ENCODE data around the gene CACNG1.

CACNG1 gene

DNA sequence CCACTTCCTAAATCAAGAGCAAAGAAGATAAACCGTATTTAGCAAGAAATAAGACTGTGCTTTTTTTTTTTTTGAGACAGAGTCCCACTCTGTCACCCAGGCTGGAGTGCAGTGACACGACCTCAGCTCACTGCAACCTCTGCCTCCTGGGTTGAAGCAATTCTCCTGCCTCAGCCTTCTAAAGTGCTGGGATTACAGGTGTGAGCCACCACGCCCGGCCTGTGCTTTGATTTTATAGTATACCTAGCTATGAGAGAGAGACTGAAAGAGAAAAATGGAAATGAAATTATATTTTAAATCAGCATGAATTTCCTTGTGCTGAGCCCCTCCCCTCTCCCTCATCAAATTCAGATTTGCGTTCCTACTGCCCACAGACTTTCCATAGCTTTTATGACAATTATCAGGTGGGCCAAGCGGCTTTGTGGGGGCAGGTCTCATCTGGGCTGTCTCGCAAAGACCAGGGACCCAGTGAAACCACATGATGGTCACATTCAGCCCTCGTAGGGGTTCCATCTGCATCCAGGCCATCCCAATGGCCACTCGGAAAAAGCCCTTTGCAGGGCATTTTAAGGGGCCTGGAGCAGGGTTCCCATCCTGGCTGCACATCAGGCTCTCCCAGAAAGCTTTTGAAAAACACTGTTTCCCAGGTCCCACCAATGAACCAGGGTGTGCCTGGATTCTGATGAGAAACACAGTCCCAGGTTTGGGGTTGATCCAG, 8.5 kb downstream of the CACNG1 start:
- DNase-seq = no peak

DNA sequence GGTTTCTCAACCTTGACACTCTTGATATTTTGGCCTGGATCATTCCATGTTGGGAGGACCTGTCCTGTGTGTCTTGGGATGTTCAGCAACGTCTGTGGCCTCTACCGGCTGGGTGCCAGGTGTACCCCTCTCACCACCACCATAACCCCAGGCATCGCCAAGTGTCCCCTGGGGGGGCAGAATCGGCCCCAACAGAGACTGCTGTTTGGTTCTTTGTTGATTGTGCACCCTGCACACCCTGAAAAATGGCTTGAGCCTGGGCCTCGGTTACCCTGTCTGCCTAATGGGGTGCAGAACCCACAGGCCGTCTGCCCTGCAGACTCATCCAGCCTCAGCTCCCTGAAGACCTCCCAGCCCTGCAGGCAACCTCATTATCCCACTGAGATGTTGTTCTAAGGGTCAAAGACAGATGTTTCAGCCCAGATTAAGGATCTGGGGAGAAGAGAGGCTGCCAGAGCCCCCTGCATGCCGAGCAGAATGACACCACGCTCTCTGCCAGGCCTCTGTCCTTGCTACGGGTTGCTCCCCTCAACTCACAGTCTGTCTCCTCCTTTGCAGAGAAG, 9.2 kb downstream of the CACNG1 start:
- no peak for DNase-seq

DNA sequence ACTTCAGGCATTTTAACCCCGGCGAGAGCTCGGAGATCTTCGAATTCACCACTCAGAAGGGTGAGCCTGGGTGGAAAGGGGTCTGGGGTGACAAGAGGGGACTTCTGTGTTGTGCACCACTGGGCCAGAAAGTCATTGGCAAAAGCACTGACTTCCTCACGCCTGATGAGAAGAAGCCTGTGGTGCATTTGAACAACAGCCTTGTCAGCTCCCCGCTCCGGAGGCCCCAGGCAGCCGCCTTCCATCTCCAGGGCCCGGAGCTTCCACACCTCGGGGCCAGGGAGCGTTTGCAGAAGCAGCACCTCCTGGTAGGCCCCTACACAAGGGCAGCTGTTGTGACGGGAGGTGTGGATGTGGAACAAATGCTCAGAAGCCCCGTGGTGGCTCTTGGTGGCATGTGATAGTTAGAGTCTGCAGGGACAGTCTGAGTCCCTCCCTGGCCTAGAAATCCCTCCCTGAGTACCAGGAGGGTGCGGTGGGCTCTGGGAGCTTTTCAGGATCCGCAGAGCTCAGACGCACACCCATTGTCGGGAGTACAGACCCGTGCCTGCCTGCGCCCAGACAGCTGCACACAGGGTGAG, 9.7 kb downstream of the CACNG1 start:
- DNase-seq = no peak

DNA sequence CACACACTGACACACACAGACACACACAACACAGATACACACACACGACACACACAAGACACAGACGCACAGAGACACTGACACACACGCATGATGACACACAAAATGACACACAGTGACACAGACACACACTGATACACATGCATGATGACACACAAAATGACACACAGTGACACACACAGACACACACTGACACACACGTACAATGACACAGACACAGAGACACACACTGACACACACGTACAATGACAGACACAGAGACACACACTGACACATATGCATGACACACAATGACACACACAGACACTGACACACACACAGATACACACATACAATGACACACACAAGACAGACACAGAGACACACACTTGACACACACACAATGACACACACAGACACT, 10.3 kb downstream of the CACNG1 start:
- no peak for DNase-seq

DNA sequence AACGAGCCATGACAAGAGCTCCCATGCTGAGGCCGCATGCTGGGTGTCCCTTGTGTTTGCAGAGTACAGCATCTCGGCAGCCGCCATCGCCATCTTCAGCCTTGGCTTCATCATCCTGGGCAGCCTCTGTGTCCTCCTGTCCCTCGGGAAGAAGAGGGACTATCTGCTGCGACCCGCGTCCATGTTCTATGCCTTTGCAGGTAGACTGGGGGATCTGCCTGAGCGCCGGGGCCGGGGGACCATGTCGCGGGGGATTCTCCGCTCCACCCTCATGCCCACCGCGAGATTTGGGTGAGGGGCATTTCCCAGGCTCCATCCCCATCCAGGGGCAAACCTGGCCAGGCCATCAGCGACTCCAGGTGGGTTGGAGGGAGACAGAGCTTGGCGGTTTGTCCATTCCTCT, 10.7 kb downstream of the CACNG1 start:
- DNase-seq = no peak

DNA sequence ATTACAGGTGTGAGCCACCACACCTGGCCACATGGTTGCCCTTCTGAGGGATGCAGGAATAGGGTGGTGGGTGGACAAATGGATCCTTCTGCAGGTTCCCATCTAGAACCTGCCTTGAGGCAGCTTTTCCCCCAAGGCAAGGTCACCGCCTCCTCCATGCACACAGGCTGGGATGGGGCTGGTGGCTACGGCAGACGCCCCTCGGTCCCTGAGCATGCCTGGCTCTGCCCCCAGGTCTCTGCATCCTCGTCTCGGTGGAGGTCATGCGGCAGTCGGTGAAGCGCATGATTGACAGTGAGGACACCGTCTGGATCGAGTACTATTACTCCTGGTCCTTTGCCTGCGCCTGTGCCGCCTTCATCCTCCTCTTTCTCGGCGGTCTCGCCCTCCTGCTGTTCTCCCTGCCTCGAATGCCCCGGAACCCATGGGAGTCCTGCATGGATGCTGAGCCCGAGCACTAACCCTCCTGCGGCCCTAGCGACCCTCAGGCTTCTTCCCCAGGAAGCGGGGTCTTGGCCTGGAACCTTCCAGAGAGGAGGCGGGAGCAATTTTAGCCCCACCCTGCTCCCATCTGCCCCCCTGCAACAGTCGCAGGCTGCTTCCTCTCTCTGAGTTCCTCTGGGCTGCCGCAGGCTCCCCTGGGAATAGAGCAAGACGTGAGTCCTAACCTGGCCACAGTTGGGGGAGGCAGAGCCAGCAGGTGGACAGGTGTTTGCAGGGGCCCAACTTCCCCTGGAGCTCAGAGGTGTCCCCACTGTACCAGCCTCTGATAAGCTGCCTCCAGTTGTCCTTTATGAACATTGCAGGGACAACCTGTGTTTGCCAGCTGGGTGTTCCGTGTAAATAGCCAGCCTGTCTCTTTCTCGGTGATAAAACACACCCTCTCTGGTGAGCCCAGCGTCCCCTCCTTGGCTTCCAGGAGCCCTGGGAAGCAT, 11.7 kb downstream of the CACNG1 start:
- DNase-seq = no peak

DNA sequence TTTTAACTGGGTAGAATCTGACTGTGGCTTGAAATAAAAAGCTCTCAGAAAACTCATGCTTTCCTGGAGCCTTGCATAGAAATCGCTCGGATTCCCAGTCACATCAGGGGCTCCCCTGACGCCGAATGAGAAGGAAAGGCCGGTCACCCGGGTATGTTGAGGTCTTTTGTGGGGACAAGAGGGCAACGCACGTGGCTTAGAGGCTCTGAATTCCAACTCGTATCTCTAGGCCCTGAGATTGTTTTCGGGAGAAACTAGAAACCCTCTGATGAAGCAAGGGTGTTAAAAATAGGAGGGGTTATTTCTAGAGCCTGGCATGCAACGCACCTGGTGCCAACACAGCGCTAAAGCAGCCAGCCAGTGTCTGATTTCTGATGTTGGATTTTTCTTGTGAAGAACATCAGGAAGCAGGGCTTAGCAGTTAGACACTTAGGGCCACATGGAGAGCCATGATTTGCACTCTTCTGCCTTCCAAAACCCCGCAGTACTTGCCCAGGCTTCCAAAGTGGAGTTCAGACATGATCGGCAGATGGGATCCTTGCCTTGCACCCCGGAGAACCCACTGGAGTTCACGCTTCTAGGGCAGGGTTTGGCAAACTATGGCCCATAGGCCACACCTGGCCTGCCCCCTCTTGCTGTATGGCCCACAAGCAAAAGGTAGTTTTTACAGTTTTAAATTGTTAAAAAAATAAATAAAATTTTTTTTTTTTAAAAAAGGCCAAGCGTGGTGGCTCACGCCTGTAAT, 12.6 kb downstream of the CACNG1 start:
- DNase-seq = no peak

DNA sequence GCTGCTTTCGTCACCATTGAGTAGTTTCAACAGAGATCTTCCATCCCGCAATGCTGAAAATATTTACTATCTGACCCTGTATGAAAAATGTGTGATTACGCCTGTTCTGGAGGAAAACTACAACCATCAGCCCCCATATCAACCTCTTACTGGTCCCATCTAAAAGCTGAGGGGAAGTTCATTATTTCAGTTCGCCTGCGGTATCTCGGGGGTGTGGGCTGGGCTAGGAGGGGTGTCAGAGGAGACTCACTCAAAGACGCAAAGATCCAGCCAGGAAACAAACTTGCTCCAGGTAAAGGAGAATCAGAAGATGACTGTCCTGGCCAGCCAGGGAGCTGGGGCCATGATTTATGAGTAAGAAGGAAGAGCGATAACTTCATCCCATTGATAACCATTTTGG, 13.7 kb downstream of the CACNG1 start:
- DNase-seq = no peak

DNA sequence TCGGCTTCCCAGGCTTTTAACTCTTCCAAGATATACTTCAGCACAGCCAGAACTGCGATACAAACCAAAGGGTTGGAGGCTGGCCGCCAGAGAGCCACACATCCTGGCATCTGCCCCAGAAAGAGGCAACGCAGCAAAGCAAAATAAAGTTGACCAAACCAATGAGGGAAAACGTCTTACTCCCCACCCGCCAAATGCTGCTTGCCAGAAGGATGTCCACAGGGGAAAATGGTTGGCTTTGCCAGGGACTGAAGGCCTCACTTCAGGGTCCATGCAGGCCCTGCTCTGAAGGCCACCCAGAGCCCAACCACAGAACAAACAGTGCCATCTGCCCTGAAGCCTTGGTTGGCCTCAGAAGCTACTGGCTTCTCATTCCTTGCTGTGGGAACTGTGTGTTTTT, 15.0 kb downstream of the CACNG1 start:
- DNase-seq = no peak

DNA sequence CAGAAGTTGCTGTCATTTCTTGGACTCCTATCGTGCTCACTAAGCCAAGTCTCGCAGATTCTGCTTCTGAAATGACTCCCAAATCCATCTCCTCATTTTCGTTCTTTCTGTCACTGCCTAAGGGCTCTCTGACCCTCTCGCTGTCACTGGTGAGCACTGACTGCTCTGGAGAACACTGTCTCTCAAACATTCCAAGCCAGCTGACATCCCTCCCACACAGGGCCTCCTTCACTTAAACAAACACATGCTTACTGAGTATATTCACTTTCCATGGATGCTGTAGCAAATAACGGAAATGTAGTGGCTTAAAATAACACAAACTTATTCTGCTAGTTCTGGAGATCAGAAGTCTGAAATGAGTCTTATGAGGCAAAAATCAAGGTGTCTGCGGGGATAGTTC, 18.8 kb downstream of the CACNG1 start:
- no peak for DNase-seq

DNA sequence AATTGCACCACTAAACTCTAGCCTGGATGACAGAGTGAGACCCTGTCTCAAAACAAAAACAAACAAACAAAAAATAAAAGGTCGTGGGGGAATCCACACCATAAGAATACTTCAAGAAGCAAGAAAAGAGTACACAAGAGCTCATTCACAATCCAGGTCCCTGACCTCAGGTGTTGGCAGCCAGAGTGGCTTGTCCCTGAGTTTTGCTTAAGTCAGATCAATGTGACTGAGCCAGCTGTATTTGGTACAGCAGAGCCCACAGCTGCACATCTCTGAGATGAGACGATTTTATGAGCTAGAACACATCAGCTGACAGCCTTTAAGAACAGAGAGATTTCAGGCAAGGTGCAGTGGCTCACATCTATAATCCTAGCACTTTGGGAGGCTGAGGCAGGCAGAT, 22.4 kb downstream of the CACNG1 start:
- no peak for DNase-seq

DNA sequence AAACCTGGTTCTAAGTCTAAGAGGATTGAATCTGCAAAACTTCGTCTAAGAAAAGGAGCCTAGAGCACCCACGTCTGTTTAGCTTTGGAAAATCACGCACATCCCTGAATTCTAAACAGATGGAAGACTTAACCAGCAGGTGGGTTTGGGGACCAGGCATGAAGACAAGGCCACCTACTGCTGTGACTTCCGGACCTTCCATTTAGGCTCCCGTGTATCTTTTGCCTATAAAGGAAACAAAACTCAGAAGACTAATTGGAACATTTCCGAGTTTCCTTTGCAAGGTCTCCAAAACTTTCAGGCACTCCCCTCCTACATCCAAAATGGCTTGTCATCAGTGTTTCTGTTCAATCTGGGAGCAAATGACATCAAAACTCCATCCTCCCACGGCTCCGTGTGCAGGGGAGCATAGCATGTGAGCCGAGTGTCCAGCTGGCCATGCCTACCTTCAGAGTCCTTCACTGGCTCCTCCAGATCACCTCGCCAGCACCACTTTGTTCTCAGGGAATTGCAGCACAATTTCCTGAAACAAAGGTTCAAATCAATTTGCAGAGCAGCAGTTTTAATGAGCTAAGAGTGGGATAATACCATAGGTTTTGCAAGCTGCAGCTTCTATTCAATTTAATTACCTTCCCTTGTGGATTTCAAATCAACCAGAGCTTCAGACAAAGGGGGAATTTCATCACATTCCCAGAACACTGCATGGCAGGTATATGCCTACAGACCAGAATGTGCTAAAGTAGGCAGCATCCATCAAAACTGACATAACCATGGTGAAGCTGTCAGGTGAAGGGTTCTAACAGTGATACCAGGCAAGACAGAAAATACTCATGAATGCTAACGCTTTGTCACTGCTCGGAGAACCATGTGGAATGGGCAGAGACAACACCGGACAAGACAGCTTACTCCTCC, 23.5 kb downstream of the CACNG1 start:
- DNase-seq = no peak

DNA sequence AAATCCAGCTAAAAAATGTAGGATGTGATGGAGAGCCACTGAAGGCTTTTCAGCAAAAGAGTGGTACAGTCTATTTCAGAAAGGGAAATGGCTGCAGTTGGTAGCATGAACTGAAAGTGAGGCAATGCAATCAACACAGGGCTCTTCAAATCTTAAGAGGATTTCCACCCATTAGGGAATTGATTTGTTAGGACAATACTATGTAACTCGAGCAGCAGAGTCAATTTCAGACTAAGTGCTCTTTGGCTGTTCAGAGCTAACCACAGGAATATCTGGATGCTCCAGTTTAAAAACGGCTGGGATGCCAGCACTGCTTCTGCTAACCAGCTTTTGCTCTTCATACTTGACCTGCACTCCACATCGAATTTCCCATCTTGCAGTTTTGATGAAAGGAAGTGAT, 24.6 kb downstream of the CACNG1 start:
- DNase-seq = no peak

DNA sequence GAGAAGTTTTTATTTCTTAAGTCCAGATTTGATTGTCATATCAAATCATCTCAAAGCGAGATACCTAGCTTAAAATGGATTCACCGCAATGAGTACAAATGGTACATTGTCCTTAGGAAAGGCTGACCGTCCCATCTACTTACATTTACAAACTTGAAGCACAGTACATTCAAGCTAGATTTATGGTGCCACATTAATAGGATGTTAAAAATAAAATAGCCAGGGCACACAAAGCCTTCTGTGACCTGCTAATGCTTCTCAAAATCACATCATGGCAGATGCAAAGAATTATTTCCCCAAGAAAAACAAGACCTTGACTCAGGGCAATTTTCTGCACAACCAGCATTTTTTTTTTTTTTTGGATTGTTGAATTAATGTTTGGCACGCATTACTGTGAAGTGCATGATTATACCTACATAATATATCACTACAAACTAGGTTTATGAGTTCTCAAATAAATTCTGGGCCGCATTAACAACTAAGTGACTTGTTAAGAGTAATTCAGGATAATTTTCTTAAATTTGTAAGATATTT, 25.3 kb downstream of the CACNG1 start:
- DNase-seq = no peak

DNA sequence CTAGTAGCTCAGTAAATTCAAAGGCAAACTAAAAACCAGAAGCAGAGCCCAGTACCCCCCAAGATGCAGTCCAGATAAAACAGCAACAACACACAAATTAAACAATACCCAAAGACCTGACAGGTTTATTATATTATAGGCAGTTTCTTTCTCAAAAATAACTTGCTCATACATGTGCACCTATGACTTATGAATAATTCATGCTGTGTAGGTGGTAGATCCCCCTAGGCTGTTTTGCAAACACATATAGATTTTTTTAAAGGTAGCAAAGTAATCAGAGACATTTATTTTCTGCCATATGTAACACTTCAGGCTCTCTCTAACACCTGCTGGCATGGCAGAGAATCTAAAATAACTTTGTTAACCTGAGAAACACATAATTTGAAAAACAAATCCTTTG, 27.2 kb downstream of the CACNG1 start:
- no peak for DNase-seq

DNA sequence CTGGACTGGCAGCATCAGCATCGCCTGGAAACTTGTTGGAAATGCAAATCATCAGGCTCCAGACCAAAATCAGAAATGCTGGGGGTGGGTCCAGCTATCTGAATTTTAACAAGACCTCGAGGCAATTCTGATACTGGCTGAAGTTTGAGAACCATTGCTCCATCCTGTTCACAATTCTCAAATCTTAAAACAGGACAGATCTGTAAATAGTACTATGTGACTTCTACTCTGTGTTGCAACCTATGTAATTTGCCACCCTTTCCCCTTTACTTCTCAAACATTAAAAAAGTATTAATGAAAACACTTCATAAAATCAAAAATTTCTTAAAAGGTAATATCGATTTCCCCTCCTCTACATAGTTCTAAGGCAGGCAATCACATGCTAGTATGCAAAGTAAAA, 28.5 kb downstream of the CACNG1 start:
- no peak for DNase-seq

DNA sequence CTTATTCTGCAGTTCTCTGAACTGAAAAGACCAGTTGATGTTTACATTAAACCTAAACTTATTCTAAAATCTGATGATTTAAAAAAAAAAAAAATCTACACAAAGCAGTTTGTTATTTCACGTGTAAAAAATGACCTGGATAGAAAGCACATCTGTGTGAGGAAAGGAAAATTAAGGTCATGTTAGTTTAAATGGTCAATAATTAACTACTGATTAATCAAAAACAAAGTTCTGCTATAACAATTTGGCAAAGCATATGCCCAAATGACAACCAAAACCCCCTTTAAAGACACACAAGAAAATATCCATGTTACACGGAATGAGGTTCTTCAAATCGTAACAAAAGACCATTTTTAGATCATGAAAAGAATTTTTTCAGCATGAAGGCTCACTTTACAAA, 30.4 kb downstream of the CACNG1 start:
- no peak for DNase-seq

DNA sequence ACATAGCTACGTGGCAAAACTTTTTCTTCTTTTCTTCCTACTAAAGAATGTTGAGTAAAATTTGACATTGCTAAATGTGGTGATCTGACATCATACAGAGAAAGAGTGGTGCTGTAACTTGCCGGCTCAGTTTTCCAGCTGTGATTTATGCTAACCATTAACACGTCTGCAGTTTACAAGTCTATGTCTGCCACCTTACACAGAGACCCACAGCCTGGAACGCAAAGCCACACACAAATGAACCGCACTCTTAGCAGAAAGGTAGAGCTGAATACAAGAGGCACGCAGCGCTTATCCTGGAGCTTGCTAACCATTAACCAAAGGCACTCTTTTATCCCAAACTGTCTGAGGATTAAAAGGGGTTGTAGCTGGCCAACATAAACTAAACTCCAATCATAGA, 31.9 kb downstream of the CACNG1 start:
- no peak for DNase-seq

DNA sequence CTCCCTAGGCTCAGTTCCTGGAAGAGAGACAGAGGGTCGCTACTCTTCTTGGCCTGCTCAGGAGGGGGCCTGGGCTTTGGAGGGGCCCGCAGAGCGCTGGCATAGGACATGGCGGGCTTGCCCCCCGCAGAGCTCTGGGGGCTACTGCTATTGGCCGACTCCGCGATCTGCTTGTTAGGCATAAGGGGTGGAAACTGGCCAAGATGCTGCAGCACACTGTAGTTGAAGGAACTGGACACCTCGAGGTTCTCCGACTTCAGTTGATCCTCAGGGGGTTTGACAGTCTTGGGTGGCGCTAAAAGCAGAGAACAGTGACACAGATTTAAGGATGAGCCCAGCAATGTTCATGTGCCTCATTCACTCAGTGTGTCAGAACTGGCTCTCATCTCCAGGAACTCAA, 33.9 kb downstream of the CACNG1 start:
- no peak for DNase-seq

DNA sequence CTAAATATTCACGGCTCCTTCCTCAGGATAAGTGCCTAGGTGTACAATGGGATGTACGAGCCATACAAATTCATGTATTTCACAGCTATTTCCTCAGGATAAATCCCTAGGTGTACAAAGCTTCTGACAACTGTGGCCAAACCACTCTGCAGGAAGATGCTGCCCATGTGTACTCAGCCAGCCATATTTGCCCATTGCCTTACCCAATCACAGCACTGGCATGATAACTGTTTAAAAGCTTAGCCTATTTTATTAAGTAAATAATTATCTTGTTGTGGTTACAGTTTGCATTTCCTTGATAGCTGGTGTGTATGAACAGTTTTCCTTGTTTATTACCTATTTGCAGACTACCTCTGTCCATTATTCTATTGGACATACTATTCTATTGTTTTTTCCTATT, 35.1 kb downstream of the CACNG1 start:
- DNase-seq = no peak

DNA sequence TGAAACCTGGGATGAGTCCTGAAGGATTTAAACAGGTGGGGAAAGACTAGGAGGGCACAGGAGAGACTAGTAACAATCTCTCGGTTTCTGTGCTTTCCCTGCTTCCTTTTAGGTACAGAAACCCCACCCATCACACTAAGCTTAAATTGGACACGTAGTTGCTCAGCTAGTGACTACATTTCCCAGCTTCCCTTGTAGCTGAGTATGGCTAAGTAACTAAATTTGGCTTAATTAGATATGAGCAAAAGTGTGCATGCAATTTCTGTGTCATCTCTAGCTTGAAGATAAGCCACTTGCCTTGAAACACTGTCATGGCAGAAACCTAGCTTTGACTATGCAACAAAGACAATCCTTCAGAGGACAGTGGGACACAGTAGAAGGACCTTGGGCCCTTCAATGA, 36.5 kb downstream of the CACNG1 start:
- DNase-seq = no peak

DNA sequence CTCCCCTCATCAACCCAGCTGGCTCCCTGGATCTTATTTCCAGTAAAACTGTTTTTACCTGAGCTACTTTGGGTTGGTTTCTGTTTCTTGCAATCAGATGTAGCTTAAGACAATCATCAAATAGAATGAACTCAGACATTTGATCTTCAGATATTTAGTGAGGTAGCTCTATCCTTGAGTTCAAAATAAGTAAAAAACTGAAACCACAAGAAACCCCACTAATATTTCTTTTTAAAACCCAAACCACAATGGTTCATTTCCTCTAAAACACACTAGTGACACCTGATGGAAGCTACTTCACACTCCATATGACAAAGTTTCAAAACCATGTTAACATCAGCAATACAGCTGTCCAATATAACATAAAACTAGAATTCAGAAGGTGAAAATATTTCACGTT, 37.8 kb downstream of the CACNG1 start:
- DNase-seq = no peak

All from left hindlimb (tissue), 1 donor.